ENCODE results near the gene PDZD7.

- TF ChIP-seq, protein P1, sequence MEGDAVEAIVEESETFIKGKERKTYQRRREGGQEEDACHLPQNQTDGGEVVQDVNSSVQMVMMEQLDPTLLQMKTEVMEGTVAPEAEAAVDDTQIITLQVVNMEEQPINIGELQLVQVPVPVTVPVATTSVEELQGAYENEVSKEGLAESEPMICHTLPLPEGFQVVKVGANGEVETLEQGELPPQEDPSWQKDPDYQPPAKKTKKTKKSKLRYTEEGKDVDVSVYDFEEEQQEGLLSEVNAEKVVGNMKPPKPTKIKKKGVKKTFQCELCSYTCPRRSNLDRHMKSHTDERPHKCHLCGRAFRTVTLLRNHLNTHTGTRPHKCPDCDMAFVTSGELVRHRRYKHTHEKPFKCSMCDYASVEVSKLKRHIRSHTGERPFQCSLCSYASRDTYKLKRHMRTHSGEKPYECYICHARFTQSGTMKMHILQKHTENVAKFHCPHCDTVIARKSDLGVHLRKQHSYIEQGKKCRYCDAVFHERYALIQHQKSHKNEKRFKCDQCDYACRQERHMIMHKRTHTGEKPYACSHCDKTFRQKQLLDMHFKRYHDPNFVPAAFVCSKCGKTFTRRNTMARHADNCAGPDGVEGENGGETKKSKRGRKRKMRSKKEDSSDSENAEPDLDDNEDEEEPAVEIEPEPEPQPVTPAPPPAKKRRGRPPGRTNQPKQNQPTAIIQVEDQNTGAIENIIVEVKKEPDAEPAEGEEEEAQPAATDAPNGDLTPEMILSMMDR (conservative IDR thresholded peaks at IDR 0.05; ENCODE audit: low read depth, low read length) = no peak
- TF ChIP-seq EZH2 (IDR thresholded peaks at IDR 0.05; ENCODE audit: borderline replicate concordance, low read depth, low read length, poor library complexity, severe bottlenecking) = no peak
These were observed 44.8 kb upstream of the PDZD7 start for GRCh38 chr10:101075775-101076174.

Data from A673 (cell line).